NT2/D1 (cell line): ENCODE data around the gene IFIH1.

ENCODE experiments used
- SUZ12 ChIP-seq: IDR thresholded peaks from 2 replicates; pipeline ENCODE4 v1.6.1; 2011; ENCODE audit not compliant: insufficient read length, insufficient read depth; ENCODE audit errors: extremely low read depth
- YY1 ChIP-seq: IDR thresholded peaks from 2 replicates; pipeline ENCODE4 v1.6.1; 2011; ENCODE audit not compliant: insufficient read length, insufficient read depth
- ZNF274 ChIP-seq: IDR thresholded peaks from 2 replicates; pipeline ENCODE4 v1.6.1; 2011; ENCODE audit warnings: mild to moderate bottlenecking, low read depth, low read length

DNA sequence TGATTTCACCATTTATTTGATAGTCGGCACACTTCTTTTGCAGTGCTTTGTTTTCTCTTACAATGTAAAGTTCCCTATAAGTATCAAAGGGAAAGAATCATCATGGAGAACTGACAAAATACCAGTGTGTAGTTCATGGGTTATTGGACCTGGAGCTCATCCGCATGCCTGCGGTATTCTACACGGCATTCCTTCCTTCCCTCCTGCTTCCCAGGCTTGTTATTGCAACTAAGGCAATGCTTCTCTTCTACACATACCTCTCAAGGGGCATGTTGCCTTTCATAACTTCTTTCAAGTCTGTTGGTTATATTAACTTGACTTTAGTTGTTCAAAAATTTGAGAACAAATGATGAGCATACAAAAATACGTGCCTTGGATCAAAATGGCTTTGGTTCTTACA lies 51.0 kb downstream of the IFIH1 start:
- TF ChIP-seq YY1 (no peak), SUZ12 (no peak), ZNF274 (no peak)
